GM19193 (cell line): ENCODE measurements around the gene ST3GAL3.
A peak's percentile ranks its signal among the peaks of the same experiment; 100 is the strongest.

ENCODE experiments used
- POLR2A ChIP-seq: IDR thresholded peaks from 4 replicates; pipeline ENCODE4 v1.6.1; 2011; ENCODE audit not compliant: insufficient read depth, insufficient read length; ENCODE audit errors: extremely low read depth

ST3GAL3 gene

GRCh38 chr1:43971336-43971980 lies 264.1 kb downstream of the ST3GAL3 start:
- TF ChIP-seq POLR2A: no peak

GRCh38 chr1:43973981-43974442 lies 266.7 kb downstream of the ST3GAL3 start:
- no peak for TF ChIP-seq POLR2A

- TF ChIP-seq POLR2A: peak; percentile 83
These were observed 267.3 kb downstream of the ST3GAL3 start, which contains the start of gene ATP6V0B for GRCh38 chr1:43974443-43975248. Gene ATP6V0B, plus strand, starts transcription at chr1:43974960. Its CDS starts 81 bp downstream, at chr1:43975041.

GRCh38 chr1:43975249-43975961 lies 268.1 kb downstream of the ST3GAL3 start:
- no peak for TF ChIP-seq POLR2A

- TF ChIP-seq POLR2A: no peak
These were observed 268.7 kb downstream of the ST3GAL3 start for GRCh38 chr1:43976045-43976444.

- TF ChIP-seq POLR2A: no peak
These were observed 269.6 kb downstream of the ST3GAL3 start for GRCh38 chr1:43976890-43977289.

- TF ChIP-seq POLR2A: no peak
These were observed 270.3 kb downstream of the ST3GAL3 start for GRCh38 chr1:43977376-43978263.

GRCh38 chr1:43978264-43978550 lies 270.9 kb downstream of the ST3GAL3 start:
- TF ChIP-seq POLR2A: no peak

GRCh38 chr1:43978551-43979260 lies 271.4 kb downstream of the ST3GAL3 start, which contains the start of gene B4GALT2:
Gene B4GALT2, plus strand, starts transcription at chr1:43979210. Its CDS starts 1,951 bp downstream, at chr1:43981161.
- TF ChIP-seq POLR2A: peak; percentile 46

- no peak for TF ChIP-seq POLR2A
These were observed 271.9 kb downstream of the ST3GAL3 start for GRCh38 chr1:43979261-43979527.

GRCh38 chr1:43979528-43980254 lies 272.4 kb downstream of the ST3GAL3 start:
- TF ChIP-seq POLR2A: no peak

GRCh38 chr1:43980255-43981134 lies 273.2 kb downstream of the ST3GAL3 start:
- TF ChIP-seq POLR2A: no peak
